Hepatocyte (in vitro differentiated cells): Measurements from ENCODE around the gene ATP23.

Experiments
- EZH2 ChIP-seq: fragments of 200-600 bp; sonication (generic); IDR thresholded peaks from 2 replicates; pipeline ENCODE4 v1.6.1; 2016; ENCODE audit warnings: antibody characterized with exemption, mild to moderate bottlenecking, borderline replicate concordance
- EZH2phosphoT487 ChIP-seq: fragments of 200-600 bp; sonication (generic); IDR thresholded peaks from one replicate; pipeline ENCODE4 v1.6.1; 2018; ENCODE audit warnings: antibody characterized with exemption, mild to moderate bottlenecking, low read depth, moderate library complexity; ENCODE audit not compliant: unreplicated experiment, severe bottlenecking
- TF ChIP-seq, protein P1 (sequence below): fragments of 200-600 bp; sonication (generic); IDR thresholded peaks from 2 replicates; pipeline ENCODE4 v1.5.1; 2016; ENCODE audit warnings: antibody characterized with exemption, mild to moderate bottlenecking; ENCODE audit not compliant: poor library complexity

DNA sequence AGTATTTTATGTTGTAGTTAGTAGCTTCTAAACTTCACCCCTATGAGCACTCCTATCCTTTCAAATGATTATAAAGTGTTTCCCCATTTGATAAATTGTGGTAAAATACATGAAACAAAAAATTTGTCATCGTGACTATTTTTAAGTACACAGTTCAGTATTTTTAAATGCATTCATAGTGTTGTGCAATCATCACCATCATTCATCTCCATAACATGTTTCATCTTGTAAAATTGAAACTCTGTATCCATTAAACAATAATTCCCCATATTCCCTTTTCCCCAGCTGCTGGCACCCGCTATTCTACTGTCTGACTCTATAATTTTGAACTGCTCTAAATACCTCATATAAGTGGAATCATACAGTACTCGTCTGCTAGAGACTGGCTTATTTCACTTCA, 52.5 kb downstream of the ATP23 start:
- TF ChIP-seq, protein P1, sequence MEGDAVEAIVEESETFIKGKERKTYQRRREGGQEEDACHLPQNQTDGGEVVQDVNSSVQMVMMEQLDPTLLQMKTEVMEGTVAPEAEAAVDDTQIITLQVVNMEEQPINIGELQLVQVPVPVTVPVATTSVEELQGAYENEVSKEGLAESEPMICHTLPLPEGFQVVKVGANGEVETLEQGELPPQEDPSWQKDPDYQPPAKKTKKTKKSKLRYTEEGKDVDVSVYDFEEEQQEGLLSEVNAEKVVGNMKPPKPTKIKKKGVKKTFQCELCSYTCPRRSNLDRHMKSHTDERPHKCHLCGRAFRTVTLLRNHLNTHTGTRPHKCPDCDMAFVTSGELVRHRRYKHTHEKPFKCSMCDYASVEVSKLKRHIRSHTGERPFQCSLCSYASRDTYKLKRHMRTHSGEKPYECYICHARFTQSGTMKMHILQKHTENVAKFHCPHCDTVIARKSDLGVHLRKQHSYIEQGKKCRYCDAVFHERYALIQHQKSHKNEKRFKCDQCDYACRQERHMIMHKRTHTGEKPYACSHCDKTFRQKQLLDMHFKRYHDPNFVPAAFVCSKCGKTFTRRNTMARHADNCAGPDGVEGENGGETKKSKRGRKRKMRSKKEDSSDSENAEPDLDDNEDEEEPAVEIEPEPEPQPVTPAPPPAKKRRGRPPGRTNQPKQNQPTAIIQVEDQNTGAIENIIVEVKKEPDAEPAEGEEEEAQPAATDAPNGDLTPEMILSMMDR = no peak
- TF ChIP-seq EZH2 (no peak), EZH2phosphoT487 (no peak)
